ENCODE data around the gene PDK4. TPM values are rescaled to one million over a fixed set of nuclear protein-coding genes. Genes with fewer than 3 reads are reported as not detected.

The PDK4 gene
- total and polyA plus RNA-seq, 2 donors (not counting 1 experiment from before 2014, with no cell fraction given), result 0.20 to 2.8 TPM

DNA sequence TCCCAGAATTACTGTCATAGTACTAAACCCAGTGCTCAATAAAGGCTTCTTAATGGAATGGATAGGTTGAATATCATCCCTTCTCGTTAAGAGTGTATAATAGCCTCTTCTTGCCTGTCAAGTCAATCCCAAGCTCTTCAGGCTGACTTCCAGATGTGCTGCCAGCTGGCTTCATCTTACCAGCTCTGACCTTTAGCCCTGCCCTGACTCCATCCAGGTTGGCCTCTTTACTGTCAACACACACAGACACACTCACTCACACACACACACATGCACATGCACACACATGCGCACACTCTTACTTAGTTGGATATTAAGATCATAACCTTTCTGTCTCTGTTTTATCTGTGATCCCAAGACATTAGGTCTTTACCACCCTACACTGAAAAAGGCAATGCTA, 61.5 kb downstream of the PDK4 start:
- no peaks in the 10 kb centered on the region for H3K36me3 ChIP-seq (ENCODE audit: control insufficient read depth, insufficient read depth, low read length)
- no peaks in the 10 kb centered on the region for H4K20me1 ChIP-seq (ENCODE audit: control insufficient read depth, extremely low read depth, insufficient read depth, low read length)
- H3K4me2 ChIP-seq (ENCODE audit: extremely low read depth, insufficient read depth, low read length), result no peak overlapping the region
- H3K9ac ChIP-seq (ENCODE audit: insufficient read depth, low read length), result no peak overlapping the region
- peaks cover 6% of the 10 kb centered on the region for H3K27me3 ChIP-seq (ENCODE audit: control insufficient read depth, insufficient read depth, low read length)
- H3K9me3 ChIP-seq (ENCODE audit: control insufficient read depth, insufficient read depth, low read depth, low read length), result no peaks in the 10 kb centered on the region
- no peak for DNase-seq (ENCODE audit: low read depth in 2 of 2)
- no peaks in the 10 kb centered on the region for H3K79me2 ChIP-seq (ENCODE audit: control insufficient read depth, insufficient read depth, low read length)
- no peak overlapping the region for H3K27ac ChIP-seq (ENCODE audit: insufficient read depth, low read length)
- H3K4me1 ChIP-seq (ENCODE audit: control insufficient read depth, extremely low read depth, insufficient read depth, low read length), result no peaks in the 10 kb centered on the region
- no peak for TF ChIP-seq EZH2 (IDR thresholded peaks at IDR 0.05; ENCODE audit: low read length, missing control alignments)
- TF ChIP-seq, protein P1, sequence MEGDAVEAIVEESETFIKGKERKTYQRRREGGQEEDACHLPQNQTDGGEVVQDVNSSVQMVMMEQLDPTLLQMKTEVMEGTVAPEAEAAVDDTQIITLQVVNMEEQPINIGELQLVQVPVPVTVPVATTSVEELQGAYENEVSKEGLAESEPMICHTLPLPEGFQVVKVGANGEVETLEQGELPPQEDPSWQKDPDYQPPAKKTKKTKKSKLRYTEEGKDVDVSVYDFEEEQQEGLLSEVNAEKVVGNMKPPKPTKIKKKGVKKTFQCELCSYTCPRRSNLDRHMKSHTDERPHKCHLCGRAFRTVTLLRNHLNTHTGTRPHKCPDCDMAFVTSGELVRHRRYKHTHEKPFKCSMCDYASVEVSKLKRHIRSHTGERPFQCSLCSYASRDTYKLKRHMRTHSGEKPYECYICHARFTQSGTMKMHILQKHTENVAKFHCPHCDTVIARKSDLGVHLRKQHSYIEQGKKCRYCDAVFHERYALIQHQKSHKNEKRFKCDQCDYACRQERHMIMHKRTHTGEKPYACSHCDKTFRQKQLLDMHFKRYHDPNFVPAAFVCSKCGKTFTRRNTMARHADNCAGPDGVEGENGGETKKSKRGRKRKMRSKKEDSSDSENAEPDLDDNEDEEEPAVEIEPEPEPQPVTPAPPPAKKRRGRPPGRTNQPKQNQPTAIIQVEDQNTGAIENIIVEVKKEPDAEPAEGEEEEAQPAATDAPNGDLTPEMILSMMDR (conservative IDR thresholded peaks at IDR 0.05 in 1 of 2, IDR thresholded peaks at IDR 0.05 in 1 of 2; ENCODE audit: low read depth in 1 of 2, low read length in 2 of 2), result no peak
- H2AFZ ChIP-seq (ENCODE audit: low read length), result no peak overlapping the region
- H3K4me3 ChIP-seq (replicated peaks in 1 of 4; ENCODE audit: control extremely low read depth in 1 of 4, insufficient read depth in 1 of 4, low read depth in 3 of 4, low read length in 4 of 4), result no peak overlapping the region

Other genes with a start within 250 kb of the PDK4 start
- gene PON3, start 200.1 kb downstream of the PDK4 start, total RNA-seq, result under 0.01 TPM in 2 replicates
- gene PON3, start 200.1 kb downstream of the PDK4 start, polyA plus RNA-seq, result 0.50 TPM in 1 of 2 replicates, not detected in the other
- 43.1 and 72.8 TPM in 2 replicates for gene PON2, start 161.5 kb downstream of the PDK4 start, total RNA-seq
- gene PON2, start 161.5 kb downstream of the PDK4 start, polyA plus RNA-seq, result 77.5 and 140 TPM in 2 replicates
- gene ASB4, start 110.6 kb downstream of the PDK4 start, total RNA-seq, result not detected in 2 replicates
- not detected in 2 replicates for gene ASB4, start 110.6 kb downstream of the PDK4 start, polyA plus RNA-seq
- gene DYNC1I1, start 176.0 kb upstream of the PDK4 start, total RNA-seq, result under 0.01 and 0.17 TPM in 2 replicates
- 0.30 and 0.44 TPM in 2 replicates for gene DYNC1I1, start 176.0 kb upstream of the PDK4 start, polyA plus RNA-seq

Data from fibroblast of lung (primary cell).